WERI-Rb-1 (cell line): ENCODE results near the gene IMP4.

ENCODE experiments used
- DNase-seq: peaks from one replicate; pipeline ENCODE4 v3.0.0-alpha.2; 2020
- H3K27ac ChIP-seq: fragments of 250-450 bp; sonication (Bioruptor Pico); 2 replicates; pipeline ENCODE4 v1.5.1; 2020; ENCODE audit warnings: mild to moderate bottlenecking, moderate library complexity
- H3K27me3 ChIP-seq: fragments of 250-450 bp; sonication (Bioruptor Pico); 2 replicates; pipeline ENCODE4 v1.5.1; 2021; ENCODE audit warnings: mild to moderate bottlenecking, low read depth, moderate library complexity; ENCODE audit not compliant: insufficient read depth, severe bottlenecking
- H3K36me3 ChIP-seq: fragments of 250-450 bp; sonication (Bioruptor Pico); 2 replicates; pipeline ENCODE4 v1.5.1; 2020; ENCODE audit warnings: mild to moderate bottlenecking, moderate library complexity
- H3K4me3 ChIP-seq: 2 replicates; pipeline ENCODE4 v1.5.1; 2011; ENCODE audit warnings: low read depth, mild to moderate bottlenecking, control low read depth, low read length
- H3K9me3 ChIP-seq: fragments of 250-450 bp; sonication (Bioruptor Pico); 2 replicates; pipeline ENCODE4 v1.5.1; 2021; ENCODE audit warnings: mild to moderate bottlenecking, moderate library complexity; ENCODE audit not compliant: severe bottlenecking
- CTCF ChIP-seq: IDR thresholded peaks from 2 replicates; pipeline ENCODE4 v1.5.1; 2011; ENCODE audit warnings: low read depth, mild to moderate bottlenecking, control low read depth, inconsistent platforms, low read length

The IMP4 gene

GRCh38 chr2:130385709-130386108 lies 43.0 kb downstream of the IMP4 start:
- Histone ChIP-seq H3K9me3 (no peaks in the 10 kb centered on the region), H3K4me3 (no peak overlapping the region), H3K36me3 (no peaks in the 10 kb centered on the region), H3K27me3 (no peaks in the 10 kb centered on the region), H3K27ac (no peak overlapping the region)
- no peak for DNase-seq
- no peak for TF ChIP-seq CTCF

GRCh38 chr2:130387071-130387400 lies 44.3 kb downstream of the IMP4 start:
- H3K36me3 ChIP-seq: no peaks in the 10 kb centered on the region
- H3K9me3 ChIP-seq: no peaks in the 10 kb centered on the region
- no peaks in the 10 kb centered on the region for H3K27me3 ChIP-seq
- H3K4me3 ChIP-seq: no peak overlapping the region
- DNase-seq: no peak
- no peak overlapping the region for H3K27ac ChIP-seq
- TF ChIP-seq CTCF: no peak

GRCh38 chr2:130387804-130388203 lies 45.1 kb downstream of the IMP4 start:
- no peaks in the 10 kb centered on the region for H3K36me3 ChIP-seq
- no peak for TF ChIP-seq CTCF
- no peak for DNase-seq
- H3K27me3 ChIP-seq: no peaks in the 10 kb centered on the region
- no peaks in the 10 kb centered on the region for H3K9me3 ChIP-seq
- H3K27ac ChIP-seq: no peak overlapping the region
- no peak overlapping the region for H3K4me3 ChIP-seq

GRCh38 chr2:130388221-130388907 lies 45.7 kb downstream of the IMP4 start:
- no peaks in the 10 kb centered on the region for H3K9me3 ChIP-seq
- no peak for TF ChIP-seq CTCF
- no peak for DNase-seq
- H3K4me3 ChIP-seq: no peak overlapping the region
- H3K27me3 ChIP-seq: no peaks in the 10 kb centered on the region
- H3K27ac ChIP-seq: no peak overlapping the region
- no peaks in the 10 kb centered on the region for H3K36me3 ChIP-seq

GRCh38 chr2:130389358-130389757 lies 46.7 kb downstream of the IMP4 start:
- Histone ChIP-seq H3K27me3 (no peaks in the 10 kb centered on the region), H3K27ac (no peak overlapping the region), H3K9me3 (no peaks in the 10 kb centered on the region), H3K4me3 (no peak overlapping the region), H3K36me3 (no peaks in the 10 kb centered on the region)
- DNase-seq: no peak
- TF ChIP-seq CTCF: no peak

GRCh38 chr2:130389783-130390182 lies 47.1 kb downstream of the IMP4 start:
- TF ChIP-seq CTCF: no peak
- no peak for DNase-seq
- Histone ChIP-seq H3K27me3 (no peaks in the 10 kb centered on the region), H3K4me3 (no peak overlapping the region), H3K9me3 (no peaks in the 10 kb centered on the region), H3K27ac (no peak overlapping the region), H3K36me3 (no peaks in the 10 kb centered on the region)
